Mammary epithelial cell (primary cell): Measurements from ENCODE around the gene KPTN.

Experiments used
- CTCF ChIP-seq, 2 donors: IDR thresholded peaks in 1 of 2; conservative IDR thresholded peaks in 1 of 2; 2 replicates each; pipeline ENCODE4 v1.5.1; 2011 to 2012; ENCODE audit warnings: inconsistent platforms in 2 of 2, low read length in 2 of 2, mild to moderate bottlenecking in 2 of 2, control low read depth in 1 of 2, low read depth in 1 of 2; ENCODE audit not compliant: insufficient read depth in 1 of 2; ENCODE audit errors: extremely low read depth in 1 of 2
- EZH2 ChIP-seq: IDR thresholded peaks from 2 replicates; pipeline ENCODE4 v1.6.1; 2012; ENCODE audit warnings: low read length, inconsistent platforms, borderline replicate concordance

DNA sequence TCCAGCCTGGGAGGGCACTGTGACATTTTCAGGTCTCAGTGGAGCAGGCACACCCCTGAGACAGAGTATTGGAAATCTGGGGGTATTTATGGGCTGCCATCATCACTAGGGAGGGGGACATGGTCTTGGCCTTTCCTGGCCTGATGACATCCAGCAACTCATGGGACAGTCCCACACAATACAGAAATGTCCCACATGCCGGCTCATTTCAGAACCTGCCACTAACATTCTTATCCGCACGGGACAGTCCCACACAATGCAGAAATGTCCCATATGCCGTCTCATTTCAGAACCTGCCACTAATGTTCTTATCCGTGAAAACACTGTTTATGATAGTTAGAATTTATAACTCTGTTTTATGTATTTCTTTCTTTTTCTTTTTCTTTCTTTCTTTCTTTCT lies 22.1 kb downstream of the KPTN start:
- TF ChIP-seq CTCF (conservative IDR thresholded peaks at IDR 0.05 in 1 of 2, IDR thresholded peaks at IDR 0.05 in 1 of 2; ENCODE audit: extremely low read depth in 1 of 2, insufficient read depth in 1 of 2, low read depth in 1 of 2, low read length in 2 of 2) (no peak), EZH2 (no peak)
